Activated naive CD4-positive, alpha-beta T cell treated with anti-CD3 and anti-CD28 coated beads, Interleukin-2, amount 10 ng/mL, durations not matched to agents 7 days and 5 days (primary cell): ENCODE results near the gene CLCF1.

ENCODE experiments used
- CTCF ChIA-PET: fragments of 350-600 bp; sonication (Branson Sonifier 250); formaldehyde crosslinking; loops from one replicate; lab custom pipeline; 2021; ENCODE audit warnings: antibody characterized with exemption; lab: Charles Lee
- DNase-seq: peaks from one replicate; pipeline ENCODE4 v3.0.0-alpha.2; 2020
- H3K27ac Mint-ChIP-seq: one replicate; pipeline ENCODE4 v1.8.0; 2021; ENCODE audit warnings: mild to moderate bottlenecking, moderate library complexity, mixed read lengths
- H3K27me3 Mint-ChIP-seq: one replicate; pipeline ENCODE4 v1.8.0; 2021; ENCODE audit warnings: mild to moderate bottlenecking, mixed read lengths
- H3K36me3 Mint-ChIP-seq: one replicate; pipeline ENCODE4 v1.8.0; 2021; ENCODE audit warnings: mixed read lengths
- H3K4me1 Mint-ChIP-seq: one replicate; pipeline ENCODE4 v1.8.0; 2021; ENCODE audit warnings: mixed read lengths
- H3K4me3 Mint-ChIP-seq: one replicate; pipeline ENCODE4 v1.8.0; 2021; ENCODE audit warnings: mild to moderate bottlenecking, moderate library complexity, mixed read lengths
- H3K9me3 Mint-ChIP-seq: one replicate; pipeline ENCODE4 v1.8.0; 2021; ENCODE audit warnings: mixed read lengths

CLCF1 gene

DNA sequence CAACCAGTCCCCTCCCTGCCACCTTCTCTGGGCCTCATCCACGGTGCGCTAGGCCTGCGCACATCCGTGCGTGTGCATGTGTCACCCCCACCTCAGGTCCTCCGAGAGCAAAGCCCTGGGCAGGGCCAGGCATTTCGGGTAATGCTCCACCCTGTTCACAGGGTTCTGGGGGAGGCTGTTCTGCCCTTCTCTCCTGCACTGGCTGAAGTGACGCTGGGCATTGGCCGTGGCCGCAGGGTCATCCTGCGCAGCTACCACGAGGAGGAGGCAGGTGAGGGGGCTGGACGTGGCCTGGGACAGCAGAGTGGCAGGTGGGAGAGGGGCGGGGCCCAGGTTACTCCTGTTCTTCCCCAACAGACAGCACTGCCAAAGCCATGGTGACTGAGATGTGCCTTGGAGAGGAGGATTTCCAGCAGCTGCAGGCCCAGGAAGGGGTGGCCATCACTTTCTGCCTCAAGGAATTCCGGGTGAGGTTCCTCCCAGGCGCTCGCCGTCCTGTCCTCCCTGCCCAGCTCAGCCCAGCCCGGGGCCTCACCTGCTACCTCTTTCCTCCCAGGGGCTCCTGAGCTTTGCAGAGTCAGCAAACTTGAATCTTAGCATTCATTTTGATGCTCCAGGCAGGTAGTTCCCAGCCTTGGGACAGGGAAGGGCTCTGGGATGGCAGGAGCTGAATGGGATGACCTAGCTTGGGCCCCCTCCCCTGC is 22.3 kb upstream of the CLCF1 start:
- CTCF ChIA-PET, result interaction anchor here (0.9 to 1.4 kb wide), 4 partner anchors 12 to 52 kb away, joined by 3 read pairs; no protein-coding TSS in a partner anchor
- peak overlapping the region; percentile 83 for H3K27ac Mint-ChIP-seq
- H3K36me3 Mint-ChIP-seq, result peaks cover 49% of the 10 kb centered on the region
- H3K4me3 Mint-ChIP-seq, result no peak overlapping the region
- H3K27me3 Mint-ChIP-seq, result no peaks in the 10 kb centered on the region
- H3K4me1 Mint-ChIP-seq, result peaks cover 70% of the 10 kb centered on the region
- DNase-seq, result no peak
- H3K9me3 Mint-ChIP-seq, result no peaks in the 10 kb centered on the region

DNA sequence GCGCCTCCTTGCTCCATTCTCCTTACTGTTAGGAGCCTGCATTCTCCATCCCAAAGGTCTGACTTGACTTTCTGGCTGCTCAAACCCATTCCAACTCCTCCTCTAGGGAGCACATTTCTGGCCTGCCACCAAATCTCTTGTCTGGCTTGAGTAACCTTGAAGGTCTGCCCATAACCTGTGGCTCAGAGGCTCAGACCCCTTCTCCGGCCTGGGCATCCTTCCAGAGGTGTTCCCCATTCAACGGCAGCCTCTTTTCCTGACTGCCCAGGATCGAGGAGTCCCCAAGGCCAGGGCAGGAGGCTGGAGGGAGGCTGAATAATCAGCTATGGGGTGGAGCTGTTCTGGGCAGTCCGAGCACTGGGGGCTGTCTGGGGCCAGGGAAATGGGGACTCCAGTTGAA is 20.6 kb upstream of the CLCF1 start:
- Mint-ChIP-seq H3K4me1 (peaks cover 65% of the 10 kb centered on the region), H3K36me3 (peaks cover 40% of the 10 kb centered on the region), H3K9me3 (no peaks in the 10 kb centered on the region), H3K4me3 (peak overlapping the region; percentile 38), H3K27ac (no peak overlapping the region), H3K27me3 (no peaks in the 10 kb centered on the region)
- no peak for DNase-seq
- CTCF ChIA-PET, result interaction anchor here (0.9 to 1.2 kb wide), 2 partner anchors 29 to 74 kb away, joined by 3 read pairs; no protein-coding TSS in a partner anchor

DNA sequence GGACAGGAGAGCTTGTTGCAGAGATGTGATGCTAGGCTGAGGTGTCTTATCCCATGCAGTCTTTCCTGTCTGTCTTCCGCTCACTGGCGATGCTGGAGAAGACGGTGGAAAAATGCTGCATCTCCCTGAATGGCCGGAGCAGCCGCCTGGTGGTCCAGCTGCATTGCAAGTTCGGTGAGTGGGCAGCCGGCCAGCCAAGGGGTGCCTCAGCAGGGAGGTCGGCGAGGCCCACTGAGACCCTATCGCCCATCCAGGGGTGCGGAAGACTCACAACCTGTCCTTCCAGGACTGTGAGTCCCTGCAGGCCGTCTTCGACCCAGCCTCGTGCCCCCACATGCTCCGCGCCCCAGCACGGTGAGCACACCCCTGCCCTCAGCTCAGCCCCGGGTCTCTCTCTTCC is 20.0 kb upstream of the CLCF1 start:
- no peak overlapping the region for H3K27ac Mint-ChIP-seq
- DNase-seq, result no peak
- no peaks in the 10 kb centered on the region for H3K27me3 Mint-ChIP-seq
- CTCF ChIA-PET, result interaction anchor here (1.6 kb wide), 1 partner anchor 112 kb away, joined by 4 read pairs; the partner anchor contains the start of gene PITPNM1
- peak overlapping the region; percentile 93 for H3K4me3 Mint-ChIP-seq
- H3K36me3 Mint-ChIP-seq, result peaks cover 37% of the 10 kb centered on the region
- no peaks in the 10 kb centered on the region for H3K9me3 Mint-ChIP-seq
- H3K4me1 Mint-ChIP-seq, result peaks cover 63% of the 10 kb centered on the region

DNA sequence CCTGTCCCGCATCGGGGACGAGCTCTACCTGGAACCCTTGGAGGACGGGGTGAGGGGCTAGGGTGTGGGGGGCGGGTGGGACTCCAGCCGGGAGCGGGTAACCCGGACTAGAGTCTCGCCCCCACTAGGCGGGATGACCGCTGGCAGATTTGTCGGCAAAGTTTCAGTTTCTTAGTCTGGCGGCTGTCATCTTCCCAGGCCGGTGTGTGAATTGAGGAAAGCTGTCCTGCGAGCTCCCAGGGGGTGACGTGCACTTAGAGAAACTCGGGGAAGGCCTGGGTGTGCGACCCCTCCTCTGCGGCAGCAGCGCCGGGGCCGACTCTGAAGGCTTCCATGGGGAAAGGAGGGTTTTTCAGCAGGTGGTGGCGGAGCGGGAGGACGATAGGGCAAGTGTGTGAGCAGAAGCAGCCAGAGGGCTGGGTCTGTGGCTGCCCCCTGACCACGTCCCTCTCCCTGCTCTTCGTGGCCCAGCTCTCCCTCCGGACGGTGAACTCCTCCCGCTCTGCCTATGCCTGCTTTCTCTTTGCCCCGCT is 18.9 kb upstream of the CLCF1 start:
- H3K36me3 Mint-ChIP-seq, result peaks cover 28% of the 10 kb centered on the region
- peak overlapping the region; percentile 93 for H3K4me3 Mint-ChIP-seq
- H3K4me1 Mint-ChIP-seq, result peaks cover 51% of the 10 kb centered on the region
- no peak for DNase-seq
- no peaks in the 10 kb centered on the region for H3K27me3 Mint-ChIP-seq
- H3K9me3 Mint-ChIP-seq, result no peaks in the 10 kb centered on the region
- peak overlapping the region; percentile 56 for H3K27ac Mint-ChIP-seq
- CTCF ChIA-PET, result interaction anchor here (0.8 to 24.9 kb wide), 6 partner anchors 8 to 113 kb away, joined by 3 to 564 read pairs (median 4); partner anchors contain the start of genes PITPNM1, POLD4 and PPP1CA

DNA sequence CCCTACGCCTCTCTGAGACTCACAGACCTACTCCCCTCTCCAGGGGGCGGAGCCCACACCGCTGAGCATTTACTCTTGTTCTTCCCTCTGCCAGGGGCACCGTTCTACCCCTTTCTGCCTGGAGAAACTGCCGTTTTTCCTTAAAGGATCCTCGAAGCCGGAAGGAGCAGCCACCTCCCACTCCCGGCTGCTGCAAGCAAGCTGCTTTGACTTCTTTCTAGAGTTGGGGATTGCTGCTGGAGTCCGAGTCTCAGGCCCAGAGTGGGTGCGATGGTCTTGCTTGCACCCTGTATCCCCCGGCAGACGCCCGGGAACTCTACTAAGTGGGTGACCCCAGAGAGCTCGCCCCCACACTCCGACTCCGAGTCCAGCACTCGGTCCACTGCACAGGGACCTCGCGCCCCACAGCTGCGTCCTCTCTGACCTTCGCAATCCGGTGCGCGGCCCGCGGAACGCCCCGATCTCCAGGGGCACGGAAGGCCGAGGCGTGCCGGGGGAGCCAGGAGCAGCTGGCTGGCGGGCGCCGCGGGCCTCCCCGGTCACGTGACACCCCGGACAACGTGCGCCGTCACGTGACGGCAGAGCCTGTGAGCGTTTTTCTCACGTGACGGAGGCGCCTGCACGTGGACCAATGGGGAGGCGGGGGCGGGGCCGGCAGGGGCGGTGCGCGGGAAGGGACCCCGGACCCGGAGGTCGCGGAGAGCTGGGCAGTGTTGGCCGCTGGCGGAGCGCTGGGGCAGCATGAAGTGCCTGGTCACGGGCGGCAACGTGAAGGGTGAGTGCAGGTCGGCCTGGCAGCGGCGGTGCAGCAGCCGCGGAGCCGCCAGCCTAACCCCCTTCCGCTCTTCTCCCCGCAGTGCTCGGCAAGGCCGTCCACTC is 18.1 kb upstream of the CLCF1 start, which contains the start of gene RAD9A:
TSS of gene RAD9A (plus strand) at position 683 of the 879 bp plus-strand sequence. CDS start at position 742, 59 bp downstream.
- DNase-seq, result peak; percentile 96
- CTCF ChIA-PET, result interaction anchor here (0.8 to 24.9 kb wide), 8 partner anchors 8 to 114 kb away, joined by 3 to 564 read pairs (median 4); partner anchors contain the start of genes PITPNM1, POLD4 and PPP1CA
- H3K4me1 Mint-ChIP-seq, result peaks cover 44% of the 10 kb centered on the region
- no peaks in the 10 kb centered on the region for H3K9me3 Mint-ChIP-seq
- peak within 1 kb of the TSS; percentile 56 for H3K27ac Mint-ChIP-seq
- H3K36me3 Mint-ChIP-seq, result peaks cover 23% of the 10 kb centered on the region
- H3K27me3 Mint-ChIP-seq, result peaks cover 5% of the 10 kb centered on the region
- H3K4me3 Mint-ChIP-seq, result peak within 1 kb of the TSS; percentile 93

DNA sequence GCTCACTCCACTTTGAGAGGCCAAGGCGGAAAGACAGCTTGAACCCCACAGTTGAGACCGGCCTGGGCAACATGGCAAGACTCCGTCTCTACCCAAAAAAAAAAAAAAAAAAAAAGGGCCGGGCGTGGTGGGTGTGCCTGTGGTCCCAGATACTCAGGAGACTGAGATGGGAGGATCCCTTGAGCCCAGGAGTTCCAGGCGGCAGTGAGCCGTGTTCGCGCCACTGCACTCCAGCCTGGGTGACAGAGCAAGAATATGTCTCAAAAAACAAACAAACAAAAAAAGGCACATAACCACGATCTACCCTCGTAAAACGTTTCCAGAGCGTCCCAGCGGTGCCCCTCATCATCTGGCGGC is 17.5 kb upstream of the CLCF1 start:
- Mint-ChIP-seq H3K27me3 (peaks cover 9% of the 10 kb centered on the region), H3K9me3 (no peaks in the 10 kb centered on the region), H3K36me3 (peaks cover 18% of the 10 kb centered on the region), H3K4me1 (peaks cover 38% of the 10 kb centered on the region), H3K27ac (peak overlapping the region; percentile 56), H3K4me3 (peak overlapping the region; percentile 93)
- CTCF ChIA-PET, result interaction anchor here (1.0 to 24.9 kb wide), 4 partner anchors 9 to 37 kb away, joined by 3 to 564 read pairs (median 12); partner anchors contain the start of genes POLD4 and PPP1CA
- no peak for DNase-seq

DNA sequence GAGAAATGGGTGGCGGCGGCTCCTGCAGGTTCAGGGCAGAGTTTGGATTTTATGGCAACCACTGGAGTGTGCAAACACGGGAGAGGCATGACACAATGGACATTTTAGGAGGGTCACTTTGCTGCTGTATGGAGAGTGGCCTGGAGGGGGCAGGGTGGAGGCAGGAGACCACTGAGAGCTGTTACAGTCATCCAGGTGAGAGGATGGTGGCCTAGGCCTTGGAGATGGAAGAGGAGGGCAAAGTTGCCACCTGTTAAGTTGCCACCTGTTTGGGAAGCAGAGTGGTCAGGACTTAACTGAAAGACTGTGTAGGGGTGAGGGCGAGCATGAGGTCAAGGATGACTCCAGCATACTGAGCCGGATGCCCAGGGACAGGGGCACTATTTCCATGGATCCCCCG is 16.1 kb upstream of the CLCF1 start:
- H3K9me3 Mint-ChIP-seq, result no peaks in the 10 kb centered on the region
- peak overlapping the region; percentile 68 for H3K4me3 Mint-ChIP-seq
- H3K36me3 Mint-ChIP-seq, result peaks cover 14% of the 10 kb centered on the region
- peak overlapping the region; percentile 20 for H3K27ac Mint-ChIP-seq
- H3K27me3 Mint-ChIP-seq, result peaks cover 24% of the 10 kb centered on the region
- peaks cover 37% of the 10 kb centered on the region for H3K4me1 Mint-ChIP-seq
- peak; percentile 72 for DNase-seq
- CTCF ChIA-PET, result interaction anchor here (0.9 to 24.9 kb wide), 6 partner anchors 10 to 116 kb away, joined by 3 to 564 read pairs (median 4); partner anchors contain the start of genes PITPNM1, POLD4, PPP1CA and PTPRCAP

DNA sequence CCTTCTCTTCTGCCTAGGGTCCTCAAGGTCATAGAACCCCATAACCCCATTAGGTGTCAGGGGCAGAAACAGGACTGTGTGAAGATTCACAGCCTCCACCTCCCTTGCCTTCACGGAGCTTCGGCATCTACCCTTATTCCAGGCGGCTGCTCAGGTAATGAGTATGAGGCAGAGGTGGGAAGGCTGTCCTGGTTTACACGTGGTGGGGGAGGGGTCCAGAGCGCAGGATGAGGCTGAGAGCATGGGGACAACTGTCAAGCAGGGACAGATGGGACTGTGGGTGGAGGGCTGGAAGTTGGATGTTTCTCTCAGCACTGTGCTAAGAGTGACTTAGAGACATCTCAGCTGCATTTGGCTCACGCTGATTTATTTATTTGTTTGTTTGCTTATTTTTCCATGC is 14.1 kb upstream of the CLCF1 start:
- CTCF ChIA-PET, result interaction anchor here (1.0 to 24.9 kb wide), 5 partner anchors 10 to 120 kb away, joined by 3 to 564 read pairs (median 7); partner anchors contain the start of genes CLCF1 and POLD4
- DNase-seq, result no peak
- H3K36me3 Mint-ChIP-seq, result peaks cover 4% of the 10 kb centered on the region
- peaks cover 23% of the 10 kb centered on the region for H3K4me1 Mint-ChIP-seq
- H3K27ac Mint-ChIP-seq, result no peak overlapping the region
- no peaks in the 10 kb centered on the region for H3K9me3 Mint-ChIP-seq
- H3K4me3 Mint-ChIP-seq, result no peak overlapping the region
- H3K27me3 Mint-ChIP-seq, result peaks cover 37% of the 10 kb centered on the region

DNA sequence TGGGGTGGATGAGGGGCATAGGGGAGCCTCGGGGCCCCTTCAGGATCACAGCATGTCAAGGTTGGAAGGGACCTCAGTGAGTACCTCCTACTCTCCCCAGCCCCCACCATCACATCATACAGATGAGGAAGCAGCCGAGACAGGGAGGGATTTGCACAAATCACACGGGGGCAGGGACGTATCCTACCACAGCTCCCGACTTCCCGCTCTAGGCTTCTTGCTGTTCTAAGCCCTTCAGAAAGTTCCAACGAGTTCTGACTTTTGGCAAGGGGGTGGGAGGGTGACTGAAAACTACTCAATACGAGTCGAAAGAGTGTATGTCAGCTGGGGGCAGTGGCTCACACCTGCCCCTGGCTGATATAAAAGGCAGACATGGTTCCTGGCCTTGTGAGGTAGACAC is 13.7 kb upstream of the CLCF1 start:
- peaks cover 41% of the 10 kb centered on the region for H3K27me3 Mint-ChIP-seq
- no peaks in the 10 kb centered on the region for H3K9me3 Mint-ChIP-seq
- CTCF ChIA-PET, result interaction anchor here (1.0 to 24.9 kb wide), 4 partner anchors 10 to 120 kb away, joined by 3 to 564 read pairs (median 10); partner anchors contain the start of gene POLD4
- no peak overlapping the region for H3K4me3 Mint-ChIP-seq
- no peak for DNase-seq
- H3K36me3 Mint-ChIP-seq, result peaks cover 2% of the 10 kb centered on the region
- H3K4me1 Mint-ChIP-seq, result peaks cover 21% of the 10 kb centered on the region
- H3K27ac Mint-ChIP-seq, result no peak overlapping the region

DNA sequence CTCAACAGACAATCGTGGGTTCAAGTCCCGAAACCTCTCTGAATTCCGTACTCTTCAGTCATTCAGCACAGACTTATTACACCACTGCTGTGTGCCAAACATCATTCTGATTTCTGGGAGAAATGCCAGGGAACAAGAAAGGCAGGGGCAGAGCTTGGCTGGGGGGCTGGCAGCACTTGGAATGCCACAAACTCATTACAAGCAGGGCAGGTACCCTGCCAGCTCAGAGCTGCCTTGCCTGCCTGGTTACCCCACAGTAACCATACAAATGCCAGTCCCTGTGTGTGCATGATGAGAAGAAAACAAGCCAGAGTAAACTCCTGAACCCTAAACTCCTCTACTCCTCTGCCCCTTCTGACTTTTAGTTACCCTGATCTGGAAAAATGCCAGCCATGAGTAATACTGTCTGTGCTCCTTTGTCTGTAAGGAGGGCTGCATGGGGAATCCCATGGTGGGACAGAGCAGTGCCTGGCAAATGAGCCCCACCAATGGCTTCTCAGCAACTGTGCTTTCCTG is 11.5 kb upstream of the CLCF1 start:
- peaks cover 61% of the 10 kb centered on the region for H3K27me3 Mint-ChIP-seq
- H3K4me3 Mint-ChIP-seq, result no peak overlapping the region
- H3K9me3 Mint-ChIP-seq, result no peaks in the 10 kb centered on the region
- no peak for DNase-seq
- H3K36me3 Mint-ChIP-seq, result peaks cover 2% of the 10 kb centered on the region
- peaks cover 13% of the 10 kb centered on the region for H3K4me1 Mint-ChIP-seq
- CTCF ChIA-PET, result interaction anchor here (0.9 to 24.9 kb wide), 9 partner anchors 11 to 123 kb away, joined by 3 to 564 read pairs (median 4); partner anchors contain the start of genes CLCF1, POLD4 and TMEM134
- H3K27ac Mint-ChIP-seq, result no peak overlapping the region

DNA sequence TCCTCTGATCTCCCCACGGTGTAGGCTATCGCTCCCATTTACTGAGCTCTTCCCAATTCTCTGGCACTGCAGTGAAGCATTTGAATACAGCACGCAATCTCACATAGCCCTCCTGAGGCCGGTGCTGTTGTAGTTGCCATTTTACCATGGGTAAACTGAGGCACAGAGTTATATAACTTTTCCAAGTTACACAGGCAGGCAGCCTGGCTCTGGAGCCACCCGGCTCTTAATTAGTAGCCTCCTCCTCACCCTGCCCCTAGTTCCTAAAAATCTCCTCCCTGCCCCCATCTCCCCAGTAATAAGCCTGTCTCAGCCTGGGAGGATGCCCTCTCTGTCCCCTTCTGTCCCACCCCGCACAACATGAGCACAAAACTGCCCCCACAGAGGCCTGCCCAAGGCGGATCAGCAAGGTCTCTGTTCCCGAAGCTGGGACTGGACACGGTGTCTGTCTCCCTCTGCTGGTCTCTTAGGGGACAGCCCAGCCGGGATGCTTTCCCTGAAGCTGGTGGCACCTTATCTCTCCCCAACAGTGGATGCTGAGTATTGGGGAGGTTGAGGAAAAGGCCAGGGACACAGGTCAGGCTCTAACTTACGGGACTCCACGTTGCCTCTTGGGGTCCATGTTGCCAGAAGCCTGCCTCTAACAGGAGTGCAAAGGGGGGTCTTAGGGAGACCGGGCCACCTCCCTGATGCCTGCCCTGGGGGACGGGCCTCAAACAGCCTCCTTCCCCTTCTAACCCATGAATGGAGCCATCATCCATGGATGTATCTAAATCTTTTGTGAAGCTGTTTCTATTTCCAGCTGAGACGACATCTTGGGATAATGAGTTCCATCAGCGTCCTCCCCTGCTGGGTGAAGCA is 9.1 kb upstream of the CLCF1 start:
- Mint-ChIP-seq H3K4me1 (peaks cover 3% of the 10 kb centered on the region), H3K4me3 (no peak overlapping the region), H3K9me3 (no peaks in the 10 kb centered on the region), H3K27ac (no peak overlapping the region), H3K36me3 (no peaks in the 10 kb centered on the region), H3K27me3 (peaks cover 81% of the 10 kb centered on the region)
- CTCF ChIA-PET, result interaction anchor here (0.6 to 24.9 kb wide), 26 partner anchors 9 to 300 kb away, joined by 3 to 564 read pairs (median 4); partner anchors contain the start of genes CLCF1, PITPNM1, POLD4 and RAD9A
- peak; percentile 90 for DNase-seq

DNA sequence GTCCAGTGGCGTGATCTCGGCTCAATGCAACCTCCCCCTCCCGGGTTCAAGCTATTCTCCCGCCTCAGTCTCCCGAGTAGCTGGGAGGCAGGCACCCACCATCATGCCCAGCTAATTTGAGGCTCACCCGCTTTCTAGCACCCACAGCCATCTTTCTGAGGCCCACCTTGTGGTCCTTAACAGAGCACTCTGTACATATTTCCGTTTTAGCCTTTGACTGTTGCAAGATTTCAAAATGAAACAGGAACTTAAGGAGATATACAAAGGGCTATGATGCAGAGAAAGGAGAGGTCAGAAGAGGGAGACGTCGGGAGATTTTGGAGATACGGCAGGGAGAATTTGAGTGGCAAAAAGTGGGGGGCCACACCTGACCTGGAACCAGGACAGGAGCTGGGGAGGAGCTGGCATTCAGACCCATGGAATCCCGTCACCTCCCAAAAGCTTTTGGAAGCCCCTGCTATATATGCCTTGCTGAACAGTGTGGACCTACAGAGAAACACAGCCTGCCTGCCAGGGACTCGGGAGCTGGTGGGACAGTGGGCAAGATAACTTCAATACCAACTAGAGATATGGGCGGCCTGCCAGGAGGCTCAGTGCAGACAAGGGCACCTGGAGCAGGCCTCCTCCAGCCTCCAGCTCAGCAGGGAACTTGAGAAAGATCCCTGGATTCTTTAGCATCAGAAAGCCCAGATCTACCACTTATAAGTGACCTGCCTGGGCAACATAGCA is 8.0 kb upstream of the CLCF1 start:
- no peak overlapping the region for H3K4me3 Mint-ChIP-seq
- CTCF ChIA-PET, result interaction anchor here (0.6 to 24.9 kb wide), 19 partner anchors 10 to 299 kb away, joined by 3 to 564 read pairs (median 4); partner anchors contain the start of genes CLCF1, PITPNM1, POLD4 and RAD9A
- H3K4me1 Mint-ChIP-seq, result peaks cover 3% of the 10 kb centered on the region

More for the DNA sequence above, 8.0 kb upstream of the CLCF1 start:
- Mint-ChIP-seq H3K27ac (no peak overlapping the region), H3K9me3 (no peaks in the 10 kb centered on the region), H3K27me3 (peaks cover 86% of the 10 kb centered on the region), H3K36me3 (no peaks in the 10 kb centered on the region)
- no peak for DNase-seq
